ENCODE results near the gene TMEM272. TPM values are rescaled to one million over a fixed set of nuclear protein-coding genes. Genes with fewer than 3 reads are reported as not detected.

TMEM272 gene
- total RNA-seq, 1 experiment from 2014 or later: not detected

GRCh38 chr13:51763486-51763885 is 81.5 kb downstream of the TMEM272 start:
- POLR2A ChIA-PET: interaction anchor here (0.9 kb wide), 1 partner anchor 48 kb away, joined by 5 read pairs; no protein-coding TSS in a partner anchor
- CTCF ChIA-PET: interaction anchor here (0.5 to 1.5 kb wide), 2 partner anchors 34 to 342 kb away, joined by 3 to 6 read pairs; no protein-coding TSS in a partner anchor
- no TSS peak for BruUV-seq (replicated peaks)
- no peaks in the 10 kb centered on the region for H3K27me3 Mint-ChIP-seq (ENCODE audit: insufficient read depth, unreplicated experiment)
- TF ChIP-seq, protein P1, sequence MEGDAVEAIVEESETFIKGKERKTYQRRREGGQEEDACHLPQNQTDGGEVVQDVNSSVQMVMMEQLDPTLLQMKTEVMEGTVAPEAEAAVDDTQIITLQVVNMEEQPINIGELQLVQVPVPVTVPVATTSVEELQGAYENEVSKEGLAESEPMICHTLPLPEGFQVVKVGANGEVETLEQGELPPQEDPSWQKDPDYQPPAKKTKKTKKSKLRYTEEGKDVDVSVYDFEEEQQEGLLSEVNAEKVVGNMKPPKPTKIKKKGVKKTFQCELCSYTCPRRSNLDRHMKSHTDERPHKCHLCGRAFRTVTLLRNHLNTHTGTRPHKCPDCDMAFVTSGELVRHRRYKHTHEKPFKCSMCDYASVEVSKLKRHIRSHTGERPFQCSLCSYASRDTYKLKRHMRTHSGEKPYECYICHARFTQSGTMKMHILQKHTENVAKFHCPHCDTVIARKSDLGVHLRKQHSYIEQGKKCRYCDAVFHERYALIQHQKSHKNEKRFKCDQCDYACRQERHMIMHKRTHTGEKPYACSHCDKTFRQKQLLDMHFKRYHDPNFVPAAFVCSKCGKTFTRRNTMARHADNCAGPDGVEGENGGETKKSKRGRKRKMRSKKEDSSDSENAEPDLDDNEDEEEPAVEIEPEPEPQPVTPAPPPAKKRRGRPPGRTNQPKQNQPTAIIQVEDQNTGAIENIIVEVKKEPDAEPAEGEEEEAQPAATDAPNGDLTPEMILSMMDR (IDR thresholded peaks at IDR 0.05; ENCODE audit: unreplicated experiment): no peak
- no peak for DNase-seq (ENCODE audit: unreplicated experiment)
- peaks cover 67% of the 10 kb centered on the region for H3K36me3 Mint-ChIP-seq (ENCODE audit: insufficient read depth, unreplicated experiment)
- no peaks in the 10 kb centered on the region for H3K4me1 Mint-ChIP-seq (ENCODE audit: insufficient read depth, unreplicated experiment)
- intact Hi-C loops (cut with micrococcal nuclease): no loop called here
- H3K9me3 Mint-ChIP-seq (ENCODE audit: unreplicated experiment): no peaks in the 10 kb centered on the region
- no peak overlapping the region for H3K4me3 Mint-ChIP-seq (ENCODE audit: unreplicated experiment)
- no peak overlapping the region for H3K27ac Mint-ChIP-seq (ENCODE audit: low read depth, unreplicated experiment)

Other genes with a start within 250 kb of the TMEM272 start
- gene DHRS12, start 41.0 kb downstream of the TMEM272 start, total RNA-seq (2022): 6.2 and 6.8 TPM in 2 replicates
- gene CCDC70, start 16.8 kb upstream of the TMEM272 start, total RNA-seq (2022): not detected in 2 replicates
- gene ATP7B, start 166.3 kb upstream of the TMEM272 start, total RNA-seq (2022): 3.2 and 5.3 TPM in 2 replicates
- 33.3 and 39.3 TPM in 2 replicates for gene ALG11, start 167.2 kb upstream of the TMEM272 start, total RNA-seq (2022)
- gene UTP14C, start 179.5 kb upstream of the TMEM272 start, total RNA-seq (2022): 14.6 and 17.9 TPM in 2 replicates